GM23338 (cell line): ENCODE measurements around the gene RAP1GAP. TPM values are rescaled to one million over a fixed set of nuclear protein-coding genes. Genes with fewer than 3 reads are reported as not detected.

Experiments used
- ATAC-seq: fragments of 200-7000 bp; cut with Tn5 transposase; 3 replicates; pipeline ENCODE4 v1.9.1; 2020
- DNase-seq: peaks from one replicate; pipeline ENCODE4 v3.0.0-alpha.2; 2015; ENCODE audit warnings: low spot score
- H2AFZ ChIP-seq: fragments of 200-600 bp; sonication (generic); 2 replicates; pipeline ENCODE4 v1.8.0; 2016; ENCODE audit warnings: antibody characterized with exemption, mild to moderate bottlenecking, moderate library complexity
- H3F3A ChIP-seq: fragments of 200-600 bp; sonication (generic); replicated peaks from 2 replicates; pipeline ENCODE4 v1.8.0; 2017; ENCODE audit warnings: antibody characterized with exemption, mixed run types, low read depth
- H3K27ac ChIP-seq: fragments of 200-600 bp; sonication (generic); 2 replicates; pipeline ENCODE4 v1.6.1; 2016; ENCODE audit warnings: low read depth
- H3K27me3 ChIP-seq: fragments of 200-600 bp; sonication (generic); 2 replicates; pipeline ENCODE4 v1.8.0; 2016; ENCODE audit warnings: mild to moderate bottlenecking, mixed run types, moderate library complexity; ENCODE audit not compliant: insufficient read depth
- H3K36me3 ChIP-seq: fragments of 200-600 bp; sonication (generic); 2 replicates; pipeline ENCODE4 v1.8.0; 2016; ENCODE audit warnings: mild to moderate bottlenecking; ENCODE audit not compliant: insufficient read depth
- H3K4me1 ChIP-seq: fragments of 200-600 bp; sonication (generic); 2 replicates; pipeline ENCODE4 v1.8.0; 2016; ENCODE audit warnings: mild to moderate bottlenecking, moderate library complexity; ENCODE audit not compliant: insufficient read depth
- H3K4me2 ChIP-seq: fragments of 200-600 bp; sonication (generic); 2 replicates; pipeline ENCODE4 v1.7.1; 2017; ENCODE audit warnings: mixed run types
- H3K4me3 ChIP-seq: fragments of 200-600 bp; sonication (generic); 2 replicates; pipeline ENCODE4 v1.6.1; 2016; ENCODE audit warnings: mixed run types
- H3K79me2 ChIP-seq: fragments of 200-600 bp; sonication (generic); replicated peaks from 2 replicates; pipeline ENCODE4 v1.8.0; 2017; ENCODE audit warnings: mild to moderate bottlenecking; ENCODE audit not compliant: insufficient read depth
- H3K9me2 ChIP-seq: fragments of 200-600 bp; sonication (generic); 2 replicates; pipeline ENCODE4 v1.8.0; 2017; ENCODE audit not compliant: insufficient read depth
- H4K20me1 ChIP-seq: fragments of 200-600 bp; sonication (generic); replicated peaks from 2 replicates; pipeline ENCODE4 v1.8.0; 2017; ENCODE audit warnings: mild to moderate bottlenecking; ENCODE audit not compliant: insufficient read depth
- H3K27ac Mint-ChIP-seq: 2 replicates; pipeline ENCODE4 v1.8.0; 2020; ENCODE audit warnings: inconsistent platforms, mild to moderate bottlenecking, moderate library complexity, mixed read lengths
- H3K27me3 Mint-ChIP-seq: 3 replicates; pipeline ENCODE4 v1.8.0; 2022; ENCODE audit warnings: low read depth, mild to moderate bottlenecking, moderate library complexity, mixed read lengths, inconsistent platforms; ENCODE audit not compliant: insufficient read depth, poor library complexity
- H3K36me3 Mint-ChIP-seq: 3 replicates; pipeline ENCODE4 v1.8.0; 2021; ENCODE audit warnings: low read depth, mild to moderate bottlenecking, inconsistent platforms, moderate library complexity, mixed read lengths
- H3K4me1 Mint-ChIP-seq: 3 replicates; pipeline ENCODE4 v1.8.0; 2020; ENCODE audit warnings: mild to moderate bottlenecking, inconsistent platforms, mixed read lengths
- H3K4me3 Mint-ChIP-seq: 3 replicates; pipeline ENCODE4 v1.8.0; 2021; ENCODE audit warnings: moderate library complexity, mild to moderate bottlenecking, inconsistent platforms, mixed read lengths
- H3K9me3 Mint-ChIP-seq: 3 replicates; pipeline ENCODE4 v1.8.0; 2020; ENCODE audit warnings: moderate library complexity, mild to moderate bottlenecking, inconsistent platforms, mixed read lengths
- CREB1 ChIP-seq: fragments of 250-450 bp; sonication (Bioruptor Pico); IDR thresholded peaks from 2 replicates; pipeline ENCODE4 v1.5.0; 2020; ENCODE audit warnings: low read depth, mild to moderate bottlenecking, moderate library complexity
- EZH2 ChIP-seq: fragments of 200-600 bp; sonication (generic); IDR thresholded peaks from one replicate; pipeline ENCODE4 v1.8.0; 2017; ENCODE audit warnings: antibody characterized with exemption, mild to moderate bottlenecking, low read depth; ENCODE audit not compliant: unreplicated experiment
- EZH2phosphoT487 ChIP-seq: fragments of 200-600 bp; sonication (generic); IDR thresholded peaks from one replicate; pipeline ENCODE4 v1.8.1; 2018; ENCODE audit warnings: antibody characterized with exemption; ENCODE audit not compliant: unreplicated experiment
- JUNB ChIP-seq: IDR thresholded peaks from one replicate; pipeline ENCODE4 v1.6.1; 2016; ENCODE audit warnings: antibody characterized with exemption; ENCODE audit not compliant: unreplicated experiment
- NANOG ChIP-seq: IDR thresholded peaks from 2 replicates; pipeline ENCODE4 v1.6.1; 2016; ENCODE audit warnings: antibody characterized with exemption, borderline replicate concordance
- POLR2AphosphoS5 ChIP-seq: IDR thresholded peaks from 2 replicates; pipeline ENCODE4 v1.6.1; 2016; ENCODE audit warnings: antibody characterized with exemption, low read depth
- STAT1 ChIP-seq: IDR thresholded peaks from one replicate; pipeline ENCODE4 v1.6.1; 2016; ENCODE audit warnings: antibody characterized with exemption; ENCODE audit not compliant: unreplicated experiment
- ZNF114 ChIP-seq: fragments of 250-450 bp; sonication (Bioruptor Pico); IDR thresholded peaks from 2 replicates; pipeline ENCODE4 v1.5.0; 2020; ENCODE audit warnings: mild to moderate bottlenecking, moderate library complexity
- ZNF331 ChIP-seq: fragments of 250-450 bp; sonication (Bioruptor Pico); IDR thresholded peaks from 2 replicates; pipeline ENCODE4 v1.5.0; 2020; ENCODE audit warnings: low read depth, mild to moderate bottlenecking, moderate library complexity
- polyA plus RNA-seq: library from polyadenylated mRNA; unstranded; fragments of >200 nt; fragmentation: Nextera tagmentation; extraction: Ambion mirVana; gene quantifications from 2 replicates; pipeline ENCODE4 v1.2.1, GENCODE V29; 2016
- total RNA-seq: library from RNA; depleted of rRNA; stranded (reverse); fragments of >200 nt; shearing (Covaris generic); gene quantifications from 2 replicates; pipeline ENCODE4 v1.2.3, GENCODE V29; 2014
- TF ChIP-seq, protein P1 (sequence below): IDR thresholded peaks from one replicate; pipeline ENCODE4 v1.6.1; 2018; ENCODE audit warnings: antibody characterized with exemption; ENCODE audit not compliant: unreplicated experiment
- TF ChIP-seq, protein P2 (sequence below): IDR thresholded peaks from 2 replicates; pipeline ENCODE4 v1.6.1; 2016; ENCODE audit warnings: antibody characterized with exemption
- TF ChIP-seq, protein P3 (sequence below): fragments of 250-450 bp; sonication (Bioruptor Pico); IDR thresholded peaks from 2 replicates; pipeline ENCODE4 v1.5.0; 2020; ENCODE audit warnings: mild to moderate bottlenecking, moderate library complexity
- TF ChIP-seq, protein P4 (sequence below), 2 experiments: fragments of 200-600 bp in 1 of 2; sonication (generic) in 1 of 2; conservative IDR thresholded peaks; 2 replicates each; pipeline versions ENCODE4 v1.5.1 to v1.6.1; 2016 to 2017; ENCODE audit warnings: antibody characterized with exemption in 2 of 2, low read depth in 2 of 2, mild to moderate bottlenecking in 2 of 2, moderate library complexity in 1 of 2

The RAP1GAP gene
- total and polyA plus RNA-seq, 2 experiments from 2014 or later: 4.3 to 6.6 TPM

DNA sequence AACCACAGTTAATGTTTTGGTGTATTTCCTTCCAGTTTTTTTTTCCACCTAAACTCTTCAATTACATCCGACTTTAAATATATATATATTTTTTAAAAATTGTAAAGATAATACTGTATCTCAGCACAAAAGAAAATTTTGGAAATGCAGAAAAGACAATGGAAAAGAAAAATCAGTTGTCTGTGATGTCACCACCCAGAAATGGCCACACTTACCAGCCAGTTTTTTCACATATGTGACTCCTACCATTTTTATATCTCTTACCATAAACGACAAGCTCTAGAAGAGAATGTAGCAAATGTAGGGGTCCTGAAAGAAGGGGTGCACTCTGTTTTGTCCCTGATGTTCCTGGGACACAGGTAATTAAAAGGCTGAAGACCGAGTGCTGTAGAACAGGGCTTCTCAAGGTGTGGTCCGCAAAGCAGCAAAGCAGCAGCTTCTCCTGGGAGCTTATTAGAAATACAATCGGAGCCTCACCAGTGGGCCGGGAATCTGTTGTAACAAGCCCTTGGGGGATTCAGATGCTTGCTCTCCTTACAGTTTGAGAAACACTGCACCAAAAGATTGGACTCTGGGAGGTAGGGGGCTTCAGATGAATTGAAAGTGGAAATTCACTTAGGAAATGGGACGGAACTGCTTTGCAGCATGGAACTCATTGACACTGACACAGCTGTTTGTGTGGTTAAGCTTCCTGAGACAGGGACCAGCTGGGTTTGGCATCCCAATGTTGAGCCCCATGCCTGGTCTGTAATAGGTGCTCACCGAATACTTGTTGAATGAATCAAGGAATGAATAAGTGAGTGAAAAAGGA, 115.8 kb downstream of the RAP1GAP start:
- TF ChIP-seq, protein P1, sequence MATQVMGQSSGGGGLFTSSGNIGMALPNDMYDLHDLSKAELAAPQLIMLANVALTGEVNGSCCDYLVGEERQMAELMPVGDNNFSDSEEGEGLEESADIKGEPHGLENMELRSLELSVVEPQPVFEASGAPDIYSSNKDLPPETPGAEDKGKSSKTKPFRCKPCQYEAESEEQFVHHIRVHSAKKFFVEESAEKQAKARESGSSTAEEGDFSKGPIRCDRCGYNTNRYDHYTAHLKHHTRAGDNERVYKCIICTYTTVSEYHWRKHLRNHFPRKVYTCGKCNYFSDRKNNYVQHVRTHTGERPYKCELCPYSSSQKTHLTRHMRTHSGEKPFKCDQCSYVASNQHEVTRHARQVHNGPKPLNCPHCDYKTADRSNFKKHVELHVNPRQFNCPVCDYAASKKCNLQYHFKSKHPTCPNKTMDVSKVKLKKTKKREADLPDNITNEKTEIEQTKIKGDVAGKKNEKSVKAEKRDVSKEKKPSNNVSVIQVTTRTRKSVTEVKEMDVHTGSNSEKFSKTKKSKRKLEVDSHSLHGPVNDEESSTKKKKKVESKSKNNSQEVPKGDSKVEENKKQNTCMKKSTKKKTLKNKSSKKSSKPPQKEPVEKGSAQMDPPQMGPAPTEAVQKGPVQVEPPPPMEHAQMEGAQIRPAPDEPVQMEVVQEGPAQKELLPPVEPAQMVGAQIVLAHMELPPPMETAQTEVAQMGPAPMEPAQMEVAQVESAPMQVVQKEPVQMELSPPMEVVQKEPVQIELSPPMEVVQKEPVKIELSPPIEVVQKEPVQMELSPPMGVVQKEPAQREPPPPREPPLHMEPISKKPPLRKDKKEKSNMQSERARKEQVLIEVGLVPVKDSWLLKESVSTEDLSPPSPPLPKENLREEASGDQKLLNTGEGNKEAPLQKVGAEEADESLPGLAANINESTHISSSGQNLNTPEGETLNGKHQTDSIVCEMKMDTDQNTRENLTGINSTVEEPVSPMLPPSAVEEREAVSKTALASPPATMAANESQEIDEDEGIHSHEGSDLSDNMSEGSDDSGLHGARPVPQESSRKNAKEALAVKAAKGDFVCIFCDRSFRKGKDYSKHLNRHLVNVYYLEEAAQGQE: no peak
- TF ChIP-seq, protein P2, sequence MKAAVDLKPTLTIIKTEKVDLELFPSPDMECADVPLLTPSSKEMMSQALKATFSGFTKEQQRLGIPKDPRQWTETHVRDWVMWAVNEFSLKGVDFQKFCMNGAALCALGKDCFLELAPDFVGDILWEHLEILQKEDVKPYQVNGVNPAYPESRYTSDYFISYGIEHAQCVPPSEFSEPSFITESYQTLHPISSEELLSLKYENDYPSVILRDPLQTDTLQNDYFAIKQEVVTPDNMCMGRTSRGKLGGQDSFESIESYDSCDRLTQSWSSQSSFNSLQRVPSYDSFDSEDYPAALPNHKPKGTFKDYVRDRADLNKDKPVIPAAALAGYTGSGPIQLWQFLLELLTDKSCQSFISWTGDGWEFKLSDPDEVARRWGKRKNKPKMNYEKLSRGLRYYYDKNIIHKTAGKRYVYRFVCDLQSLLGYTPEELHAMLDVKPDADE: no peak
- TF ChIP-seq ZNF114 (no peak), CREB1 (CRISPR knock-in tag) (no peak), ZNF331 (CRISPR knock-in tag) (no peak), EZH2 (no peak), POLR2AphosphoS5 (no peak), JUNB (no peak), EZH2phosphoT487 (no peak), NANOG (no peak), STAT1 (no peak)
- TF ChIP-seq, protein P3, sequence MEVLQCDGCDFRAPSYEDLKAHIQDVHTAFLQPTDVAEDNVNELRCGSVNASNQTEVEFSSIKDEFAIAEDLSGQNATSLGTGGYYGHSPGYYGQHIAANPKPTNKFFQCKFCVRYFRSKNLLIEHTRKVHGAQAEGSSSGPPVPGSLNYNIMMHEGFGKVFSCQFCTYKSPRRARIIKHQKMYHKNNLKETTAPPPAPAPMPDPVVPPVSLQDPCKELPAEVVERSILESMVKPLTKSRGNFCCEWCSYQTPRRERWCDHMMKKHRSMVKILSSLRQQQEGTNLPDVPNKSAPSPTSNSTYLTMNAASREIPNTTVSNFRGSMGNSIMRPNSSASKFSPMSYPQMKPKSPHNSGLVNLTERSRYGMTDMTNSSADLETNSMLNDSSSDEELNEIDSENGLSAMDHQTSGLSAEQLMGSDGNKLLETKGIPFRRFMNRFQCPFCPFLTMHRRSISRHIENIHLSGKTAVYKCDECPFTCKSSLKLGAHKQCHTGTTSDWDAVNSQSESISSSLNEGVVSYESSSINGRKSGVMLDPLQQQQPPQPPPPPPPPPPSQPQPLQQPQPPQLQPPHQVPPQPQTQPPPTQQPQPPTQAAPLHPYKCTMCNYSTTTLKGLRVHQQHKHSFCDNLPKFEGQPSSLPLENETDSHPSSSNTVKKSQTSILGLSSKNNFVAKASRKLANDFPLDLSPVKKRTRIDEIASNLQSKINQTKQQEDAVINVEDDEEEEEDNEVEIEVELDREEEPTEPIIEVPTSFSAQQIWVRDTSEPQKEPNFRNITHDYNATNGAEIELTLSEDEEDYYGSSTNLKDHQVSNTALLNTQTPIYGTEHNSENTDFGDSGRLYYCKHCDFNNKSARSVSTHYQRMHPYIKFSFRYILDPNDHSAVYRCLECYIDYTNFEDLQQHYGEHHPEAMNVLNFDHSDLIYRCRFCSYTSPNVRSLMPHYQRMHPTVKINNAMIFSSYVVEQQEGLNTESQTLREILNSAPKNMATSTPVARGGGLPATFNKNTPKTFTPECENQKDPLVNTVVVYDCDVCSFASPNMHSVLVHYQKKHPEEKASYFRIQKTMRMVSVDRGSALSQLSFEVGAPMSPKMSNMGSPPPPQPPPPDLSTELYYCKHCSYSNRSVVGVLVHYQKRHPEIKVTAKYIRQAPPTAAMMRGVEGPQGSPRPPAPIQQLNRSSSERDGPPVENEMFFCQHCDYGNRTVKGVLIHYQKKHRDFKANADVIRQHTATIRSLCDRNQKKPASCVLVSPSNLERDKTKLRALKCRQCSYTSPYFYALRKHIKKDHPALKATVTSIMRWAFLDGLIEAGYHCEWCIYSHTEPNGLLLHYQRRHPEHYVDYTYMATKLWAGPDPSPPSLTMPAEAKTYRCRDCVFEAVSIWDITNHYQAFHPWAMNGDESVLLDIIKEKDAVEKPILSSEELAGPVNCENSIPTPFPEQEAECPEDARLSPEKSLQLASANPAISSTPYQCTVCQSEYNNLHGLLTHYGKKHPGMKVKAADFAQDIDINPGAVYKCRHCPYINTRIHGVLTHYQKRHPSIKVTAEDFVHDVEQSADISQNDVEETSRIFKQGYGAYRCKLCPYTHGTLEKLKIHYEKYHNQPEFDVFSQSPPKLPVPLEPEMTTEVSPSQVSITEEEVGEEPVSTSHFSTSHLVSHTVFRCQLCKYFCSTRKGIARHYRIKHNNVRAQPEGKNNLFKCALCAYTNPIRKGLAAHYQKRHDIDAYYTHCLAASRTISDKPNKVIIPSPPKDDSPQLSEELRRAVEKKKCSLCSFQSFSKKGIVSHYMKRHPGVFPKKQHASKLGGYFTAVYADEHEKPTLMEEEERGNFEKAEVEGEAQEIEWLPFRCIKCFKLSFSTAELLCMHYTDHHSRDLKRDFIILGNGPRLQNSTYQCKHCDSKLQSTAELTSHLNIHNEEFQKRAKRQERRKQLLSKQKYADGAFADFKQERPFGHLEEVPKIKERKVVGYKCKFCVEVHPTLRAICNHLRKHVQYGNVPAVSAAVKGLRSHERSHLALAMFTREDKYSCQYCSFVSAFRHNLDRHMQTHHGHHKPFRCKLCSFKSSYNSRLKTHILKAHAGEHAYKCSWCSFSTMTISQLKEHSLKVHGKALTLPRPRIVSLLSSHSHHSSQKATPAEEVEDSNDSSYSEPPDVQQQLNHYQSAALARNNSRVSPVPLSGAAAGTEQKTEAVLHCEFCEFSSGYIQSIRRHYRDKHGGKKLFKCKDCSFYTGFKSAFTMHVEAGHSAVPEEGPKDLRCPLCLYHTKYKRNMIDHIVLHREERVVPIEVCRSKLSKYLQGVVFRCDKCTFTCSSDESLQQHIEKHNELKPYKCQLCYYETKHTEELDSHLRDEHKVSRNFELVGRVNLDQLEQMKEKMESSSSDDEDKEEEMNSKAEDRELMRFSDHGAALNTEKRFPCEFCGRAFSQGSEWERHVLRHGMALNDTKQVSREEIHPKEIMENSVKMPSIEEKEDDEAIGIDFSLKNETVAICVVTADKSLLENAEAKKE (CRISPR knock-in tag): no peak
- TF ChIP-seq, protein P4, sequence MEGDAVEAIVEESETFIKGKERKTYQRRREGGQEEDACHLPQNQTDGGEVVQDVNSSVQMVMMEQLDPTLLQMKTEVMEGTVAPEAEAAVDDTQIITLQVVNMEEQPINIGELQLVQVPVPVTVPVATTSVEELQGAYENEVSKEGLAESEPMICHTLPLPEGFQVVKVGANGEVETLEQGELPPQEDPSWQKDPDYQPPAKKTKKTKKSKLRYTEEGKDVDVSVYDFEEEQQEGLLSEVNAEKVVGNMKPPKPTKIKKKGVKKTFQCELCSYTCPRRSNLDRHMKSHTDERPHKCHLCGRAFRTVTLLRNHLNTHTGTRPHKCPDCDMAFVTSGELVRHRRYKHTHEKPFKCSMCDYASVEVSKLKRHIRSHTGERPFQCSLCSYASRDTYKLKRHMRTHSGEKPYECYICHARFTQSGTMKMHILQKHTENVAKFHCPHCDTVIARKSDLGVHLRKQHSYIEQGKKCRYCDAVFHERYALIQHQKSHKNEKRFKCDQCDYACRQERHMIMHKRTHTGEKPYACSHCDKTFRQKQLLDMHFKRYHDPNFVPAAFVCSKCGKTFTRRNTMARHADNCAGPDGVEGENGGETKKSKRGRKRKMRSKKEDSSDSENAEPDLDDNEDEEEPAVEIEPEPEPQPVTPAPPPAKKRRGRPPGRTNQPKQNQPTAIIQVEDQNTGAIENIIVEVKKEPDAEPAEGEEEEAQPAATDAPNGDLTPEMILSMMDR (conservative IDR thresholded peaks at IDR 0.05; ENCODE audit: low read depth in 2 of 2): no peak
- Histone ChIP-seq H3K27ac (peak overlapping the region; percentile 90), H4K20me1 (peaks cover 3% of the 10 kb centered on the region; the same call in 1 of the 2 replicates), H3F3A (0 out of 2 replicates have a peak, but pooled peaks cover 11% of the 10 kb centered on the region), H3K4me3 (0 out of 2 replicates have a peak overlapping the region, but pooled peaks have one; percentile 20), H3K4me2 (peak overlapping the region; percentile 56), H3K79me2 (no peaks in the 10 kb centered on the region), H3K27me3 (no peaks in the 10 kb centered on the region), H3K9me2 (no peaks in the 10 kb centered on the region), H2AFZ (no peak overlapping the region), H3K36me3 (no peaks in the 10 kb centered on the region; the same call in 1 of the 2 replicates), H3K4me1 (peaks cover 24% of the 10 kb centered on the region)
- H3K9me3 Mint-ChIP-seq: no peaks in the 10 kb centered on the region
- peak; percentile 83 for ATAC-seq
- peak; percentile 52 for DNase-seq
- H3K36me3 Mint-ChIP-seq: peaks cover 13% of the 10 kb centered on the region
- peak overlapping the region; percentile 89 for H3K27ac Mint-ChIP-seq
- peaks cover 38% of the 10 kb centered on the region for H3K4me1 Mint-ChIP-seq
- peak overlapping the region; percentile 29; the same call in 2 of the 3 replicates for H3K4me3 Mint-ChIP-seq
- H3K27me3 Mint-ChIP-seq: peaks cover 2% of the 10 kb centered on the region
